ENCODE data around the gene LYSMD1. TPM values are rescaled to one million over a fixed set of nuclear protein-coding genes. Genes with fewer than 3 reads are reported as not detected.

LYSMD1 gene
- total RNA-seq, 1 experiment from 2014 or later = 5.1 TPM

GRCh38 chr1:151199873-151200581, 34.3 kb upstream of the LYSMD1 start:
- no peak for ATAC-seq
- TF ChIP-seq SIN3A (IDR thresholded peaks at IDR 0.05; ENCODE audit: borderline replicate concordance, insufficient read depth, low read depth, low read length) = 0 out of 2 replicates have a peak, but pooled peaks have one; percentile 1
- no peak for TF ChIP-seq TCF7L2 (IDR thresholded peaks at IDR 0.05; ENCODE audit: low read depth, low read length)
- peak; percentile 38; the same call in 1 of the 2 replicates for TF ChIP-seq POLR2AphosphoS5 (IDR thresholded peaks at IDR 0.05; ENCODE audit: low read depth, low read length)
- TF ChIP-seq, protein P1, sequence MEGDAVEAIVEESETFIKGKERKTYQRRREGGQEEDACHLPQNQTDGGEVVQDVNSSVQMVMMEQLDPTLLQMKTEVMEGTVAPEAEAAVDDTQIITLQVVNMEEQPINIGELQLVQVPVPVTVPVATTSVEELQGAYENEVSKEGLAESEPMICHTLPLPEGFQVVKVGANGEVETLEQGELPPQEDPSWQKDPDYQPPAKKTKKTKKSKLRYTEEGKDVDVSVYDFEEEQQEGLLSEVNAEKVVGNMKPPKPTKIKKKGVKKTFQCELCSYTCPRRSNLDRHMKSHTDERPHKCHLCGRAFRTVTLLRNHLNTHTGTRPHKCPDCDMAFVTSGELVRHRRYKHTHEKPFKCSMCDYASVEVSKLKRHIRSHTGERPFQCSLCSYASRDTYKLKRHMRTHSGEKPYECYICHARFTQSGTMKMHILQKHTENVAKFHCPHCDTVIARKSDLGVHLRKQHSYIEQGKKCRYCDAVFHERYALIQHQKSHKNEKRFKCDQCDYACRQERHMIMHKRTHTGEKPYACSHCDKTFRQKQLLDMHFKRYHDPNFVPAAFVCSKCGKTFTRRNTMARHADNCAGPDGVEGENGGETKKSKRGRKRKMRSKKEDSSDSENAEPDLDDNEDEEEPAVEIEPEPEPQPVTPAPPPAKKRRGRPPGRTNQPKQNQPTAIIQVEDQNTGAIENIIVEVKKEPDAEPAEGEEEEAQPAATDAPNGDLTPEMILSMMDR (IDR thresholded peaks at IDR 0.05) = no peak
- no peak for TF ChIP-seq REST (IDR thresholded peaks at IDR 0.05; ENCODE audit: insufficient read depth in 1 of 2, low read depth in 2 of 2, low read length in 1 of 2)
- in situ Hi-C loops (cut with HindIII; ENCODE audit: low pct_unique_long_range_greater_than_20kb, low sequenced_read_pairs) = no loop called here
- no peaks in the 10 kb centered on the region for H3K9me3 ChIP-seq (ENCODE audit: control insufficient read depth, insufficient read depth, low read depth, low read length)
- peaks cover 3% of the 10 kb centered on the region; the same call in 1 of the 2 replicates for H3K36me3 ChIP-seq (ENCODE audit: control insufficient read depth, insufficient read depth, low read length)
- peaks cover 9% of the 10 kb centered on the region; the same call in 1 of the 2 replicates for H3K4me1 ChIP-seq (ENCODE audit: control insufficient read depth, insufficient read depth, low read length)
- ChIA-PET CTCF (interaction anchor here (0.6 kb wide), 2 partner anchors 53 to 248 kb away, joined by 3 to 5 read pairs; no protein-coding TSS in a partner anchor), POLR2A (interaction anchor here (0.6 to 0.7 kb wide), 2 partner anchors 11 to 44 kb away, joined by 3 to 8 read pairs; no protein-coding TSS in a partner anchor)
- H3K27ac ChIP-seq (ENCODE audit: low read length) = peak overlapping the region; percentile 97
- intact Hi-C loops (cut with micrococcal nuclease; ENCODE audit: unreplicated experiment) = loop anchor here (5.0 kb wide), 1 partner anchor 52 kb away; the partner anchor contains the start of gene PSMD4
- H3K27me3 ChIP-seq (ENCODE audit: control insufficient read depth, insufficient read depth, low read length) = no peaks in the 10 kb centered on the region
- DNase-seq (ENCODE audit: low read depth, low spot score) = no peak
- peak overlapping the region; percentile 94 to 100 for H3K4me3 ChIP-seq (ENCODE audit: low read depth in 2 of 2, low read length in 2 of 2)
- BruUV-seq (replicated peaks) = no TSS peak

GRCh38 chr1:151198254-151199127, 32.8 kb upstream of the LYSMD1 start, which contains the start of gene PIP5K1A:
PIP5K1A (plus strand) TSS chr1:151198552; CDS start chr1:151198997, 445 bp downstream.
- Histone ChIP-seq H3K36me3 (ENCODE audit: control insufficient read depth, insufficient read depth, low read length) (no peaks in the 10 kb centered on the region; the same call in 1 of the 2 replicates), H3K4me3 (ENCODE audit: low read depth in 2 of 2, low read length in 2 of 2) (peak within 1 kb of the TSS; percentile 94 to 100), H3K9me3 (ENCODE audit: control insufficient read depth, insufficient read depth, low read depth, low read length) (no peaks in the 10 kb centered on the region), H3K27me3 (ENCODE audit: control insufficient read depth, insufficient read depth, low read length) (no peaks in the 10 kb centered on the region), H3K4me1 (ENCODE audit: control insufficient read depth, insufficient read depth, low read length) (peaks cover 12% of the 10 kb centered on the region; the same call in 1 of the 2 replicates), H3K27ac (ENCODE audit: low read length) (peak within 1 kb of the TSS; percentile 97)
- CTCF ChIA-PET = interaction anchor here (0.5 to 0.6 kb wide), 2 partner anchors 202 to 496 kb away, joined by 3 to 4 read pairs; no protein-coding TSS in a partner anchor
- TF ChIP-seq REST (IDR thresholded peaks at IDR 0.05; ENCODE audit: insufficient read depth in 1 of 2, low read depth in 2 of 2, low read length in 1 of 2) = 0 out of 4 replicates have a peak, but pooled peaks of 1 of the 2 experiments have one; percentile 56
- 0 out of 2 replicates have a peak, but pooled peaks have one; percentile 10 for TF ChIP-seq SIN3A (IDR thresholded peaks at IDR 0.05; ENCODE audit: borderline replicate concordance, insufficient read depth, low read depth, low read length)
- peak; percentile 82 for TF ChIP-seq POLR2AphosphoS5 (IDR thresholded peaks at IDR 0.05; ENCODE audit: low read depth, low read length)
- TF ChIP-seq, protein P1 (IDR thresholded peaks at IDR 0.05) = no peak
- peak; percentile 81; the same call in 1 of the 2 replicates for TF ChIP-seq TCF7L2 (IDR thresholded peaks at IDR 0.05; ENCODE audit: low read depth, low read length)
- ATAC-seq = peak; percentile 81
- peak; percentile 92 for DNase-seq (ENCODE audit: low read depth, low spot score)
- TSS peak; percentile 88 for BruUV-seq (replicated peaks)
- POLR2A ChIA-PET = no interaction called here
- in situ Hi-C loops (cut with HindIII; ENCODE audit: low pct_unique_long_range_greater_than_20kb, low sequenced_read_pairs) (no loop called here), intact Hi-C loops (cut with micrococcal nuclease; ENCODE audit: unreplicated experiment) (loop anchor here (5.0 kb wide), 1 partner anchor 54 kb away; the partner anchor contains the start of gene PSMD4)

All from Panc1 (cell line).